HEK293 (cell line): ENCODE results near the gene MAPK9.

Experiments used
- ZBTB17 ChIP-seq: fragments of 450-650 bp; formaldehyde crosslinking; IDR thresholded peaks from 2 replicates; pipeline ENCODE4 v1.5.1; 2016; ENCODE audit warnings: missing biosample characterization, missing genetic modification characterization
- ZNF302 ChIP-seq: fragments of 450-650 bp; formaldehyde crosslinking; IDR thresholded peaks from 2 replicates; pipeline ENCODE4 v1.5.1; 2016; ENCODE audit warnings: missing biosample characterization, missing genetic modification characterization, low read depth
- ZNF354C ChIP-seq: fragments of 450-650 bp; formaldehyde crosslinking; IDR thresholded peaks from 2 replicates; pipeline ENCODE4 v1.5.1; 2016; ENCODE audit warnings: missing biosample characterization, missing genetic modification characterization, low read depth, borderline replicate concordance
- ZNF629 ChIP-seq: fragments of 450-650 bp; formaldehyde crosslinking; IDR thresholded peaks from 2 replicates; pipeline ENCODE4 v1.5.1; 2017; ENCODE audit warnings: missing biosample characterization, missing genetic modification characterization
- TF ChIP-seq, protein P1 (sequence below): fragments of 450-650 bp; formaldehyde crosslinking; IDR thresholded peaks from 2 replicates; pipeline ENCODE4 v1.5.1; 2016; ENCODE audit warnings: missing biosample characterization, missing genetic modification characterization

DNA sequence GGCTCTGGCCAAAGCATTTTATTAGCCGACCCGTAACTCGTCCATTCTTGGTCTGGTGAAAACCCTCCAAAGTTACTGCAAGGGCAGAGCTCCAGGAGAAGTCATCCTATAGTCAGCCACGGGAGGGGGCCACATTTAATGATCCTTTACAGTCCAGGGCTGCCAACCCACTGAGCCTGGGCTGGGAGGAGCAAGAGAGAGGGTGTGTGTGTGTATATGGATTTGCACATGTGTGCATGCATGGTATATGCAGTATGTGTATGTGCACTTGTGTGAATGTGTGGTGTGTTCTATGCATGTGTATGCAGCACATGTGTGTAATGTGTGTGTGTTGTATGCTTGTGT is 78.7 kb downstream of the MAPK9 start:
- no peak for TF ChIP-seq ZNF354C
- no peak for TF ChIP-seq ZBTB17 (tag by site-specific recombination)
- TF ChIP-seq, protein P1, sequence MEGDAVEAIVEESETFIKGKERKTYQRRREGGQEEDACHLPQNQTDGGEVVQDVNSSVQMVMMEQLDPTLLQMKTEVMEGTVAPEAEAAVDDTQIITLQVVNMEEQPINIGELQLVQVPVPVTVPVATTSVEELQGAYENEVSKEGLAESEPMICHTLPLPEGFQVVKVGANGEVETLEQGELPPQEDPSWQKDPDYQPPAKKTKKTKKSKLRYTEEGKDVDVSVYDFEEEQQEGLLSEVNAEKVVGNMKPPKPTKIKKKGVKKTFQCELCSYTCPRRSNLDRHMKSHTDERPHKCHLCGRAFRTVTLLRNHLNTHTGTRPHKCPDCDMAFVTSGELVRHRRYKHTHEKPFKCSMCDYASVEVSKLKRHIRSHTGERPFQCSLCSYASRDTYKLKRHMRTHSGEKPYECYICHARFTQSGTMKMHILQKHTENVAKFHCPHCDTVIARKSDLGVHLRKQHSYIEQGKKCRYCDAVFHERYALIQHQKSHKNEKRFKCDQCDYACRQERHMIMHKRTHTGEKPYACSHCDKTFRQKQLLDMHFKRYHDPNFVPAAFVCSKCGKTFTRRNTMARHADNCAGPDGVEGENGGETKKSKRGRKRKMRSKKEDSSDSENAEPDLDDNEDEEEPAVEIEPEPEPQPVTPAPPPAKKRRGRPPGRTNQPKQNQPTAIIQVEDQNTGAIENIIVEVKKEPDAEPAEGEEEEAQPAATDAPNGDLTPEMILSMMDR = no peak
- no peak for TF ChIP-seq ZNF629 (tag by site-specific recombination)
- TF ChIP-seq ZNF302 (tag by site-specific recombination) = no peak
